Neutrophil (primary cell): ENCODE results near the gene PAFAH2.

Experiments
- H3K27ac ChIP-seq: fragments of 200-600 bp; sonication (generic); 2 replicates; pipeline ENCODE4 v1.5.1; 2016; ENCODE audit warnings: mild to moderate bottlenecking, moderate library complexity
- H3K27me3 ChIP-seq: fragments of 200-600 bp; sonication (generic); 2 replicates; pipeline ENCODE4 v1.6.0; 2016; ENCODE audit warnings: mild to moderate bottlenecking
- H3K36me3 ChIP-seq: fragments of 200-600 bp; sonication (generic); 2 replicates; pipeline ENCODE4 v1.5.1; 2017
- H3K4me1 ChIP-seq, 2 experiments: fragments of 200-600 bp in 1 of 2; sonication (generic) in 1 of 2; 1 replicate in 1 of 2; 2 replicates in 1 of 2; pipeline versions ENCODE4 v1.5.1 to v1.6.1; 2013 to 2016; ENCODE audit warnings: low read depth in 1 of 2, low read length in 1 of 2, mild to moderate bottlenecking in 1 of 2, moderate library complexity in 1 of 2; ENCODE audit not compliant: control insufficient read depth in 1 of 2, insufficient read depth in 1 of 2
- H3K4me3 ChIP-seq, 2 experiments: fragments of 200-600 bp in 1 of 2; sonication (generic) in 1 of 2; 1 replicate in 1 of 2; 2 replicates in 1 of 2; pipeline ENCODE4 v1.5.1; 2013 to 2016; ENCODE audit warnings: low read depth in 1 of 2, low read length in 1 of 2, mild to moderate bottlenecking in 1 of 2, moderate library complexity in 1 of 2
- H3K9me3 ChIP-seq: fragments of 200-600 bp; sonication (generic); 2 replicates; pipeline ENCODE4 v1.5.1; 2016
- CTCF ChIP-seq: fragments of 200-600 bp; sonication (generic); IDR thresholded peaks from 2 replicates; pipeline ENCODE4 v1.5.1; 2016; ENCODE audit warnings: antibody characterized with exemption

PAFAH2 gene

GRCh38 chr1:25985670-25986069, 12.2 kb downstream of the PAFAH2 start:
- H3K4me1 ChIP-seq = peaks cover 10 to 16% of the 10 kb centered on the region in 2 experiments
- H3K27ac ChIP-seq = no peak overlapping the region
- no peak for TF ChIP-seq CTCF
- H3K9me3 ChIP-seq = no peaks in the 10 kb centered on the region
- peaks cover 40% of the 10 kb centered on the region for H3K36me3 ChIP-seq
- H3K4me3 ChIP-seq = no peak overlapping the region
- no peaks in the 10 kb centered on the region for H3K27me3 ChIP-seq

- Histone ChIP-seq H3K27me3 (no peaks in the 10 kb centered on the region), H3K36me3 (peaks cover 40% of the 10 kb centered on the region), H3K4me3 (no peak overlapping the region), H3K4me1 (peaks cover 5 to 11% of the 10 kb centered on the region in 2 experiments), H3K27ac (no peak overlapping the region), H3K9me3 (no peaks in the 10 kb centered on the region)
- no peak for TF ChIP-seq CTCF
Measured at GRCh38 chr1:25985171-25985570, 12.7 kb downstream of the PAFAH2 start.

- H3K36me3 ChIP-seq = peaks cover 43% of the 10 kb centered on the region
- H3K4me1 ChIP-seq = no peaks in the 10 kb centered on the region
- no peak for TF ChIP-seq CTCF
- H3K9me3 ChIP-seq = no peaks in the 10 kb centered on the region
- H3K4me3 ChIP-seq = no peak overlapping the region
- no peaks in the 10 kb centered on the region for H3K27me3 ChIP-seq
- H3K27ac ChIP-seq = no peak overlapping the region
Measured at GRCh38 chr1:25979210-25979609, 18.7 kb downstream of the PAFAH2 start.

- TF ChIP-seq CTCF = no peak
- Histone ChIP-seq H3K4me1 (no peaks in the 10 kb centered on the region), H3K36me3 (peaks cover 43% of the 10 kb centered on the region), H3K27me3 (no peaks in the 10 kb centered on the region), H3K4me3 (no peak overlapping the region), H3K27ac (no peak overlapping the region), H3K9me3 (no peaks in the 10 kb centered on the region)
Measured at GRCh38 chr1:25978403-25978802, 19.5 kb downstream of the PAFAH2 start.

GRCh38 chr1:25977801-25978200, 20.1 kb downstream of the PAFAH2 start:
- Histone ChIP-seq H3K4me3 (no peak overlapping the region), H3K27ac (no peak overlapping the region), H3K36me3 (peaks cover 45% of the 10 kb centered on the region), H3K4me1 (no peaks in the 10 kb centered on the region), H3K9me3 (no peaks in the 10 kb centered on the region), H3K27me3 (no peaks in the 10 kb centered on the region)
- TF ChIP-seq CTCF = no peak
